ENCODE data around the gene SIPA1L3. TPM values are rescaled to one million over a fixed set of nuclear protein-coding genes. Genes with fewer than 3 reads are reported as not detected.

The SIPA1L3 gene
- total and polyA plus RNA-seq, 9 of the 15 experiments (the other 6 are each of a cell fraction or from before 2014, with no cell fraction given), result 0.01 to 6.1 (median 2.5) TPM

GRCh38 chr19:38243279-38243673, 336.3 kb downstream of the SIPA1L3 start:
- Histone ChIP-seq H3K79me2 (ENCODE audit: control insufficient read depth, insufficient read depth, low read length) (no peaks in the 10 kb centered on the region), H3K27ac (ENCODE audit: extremely low read depth, low read depth, low read length) (peak overlapping the region; percentile 61; the same call in 2 of the 3 replicates), H3K27me3 (ENCODE audit: control insufficient read depth in 2 of 2, insufficient read depth in 2 of 2, low read length in 2 of 2) (no peaks in the 10 kb centered on the region), H3K9me1 (ENCODE audit: control insufficient read depth, insufficient read depth, low read length) (no peaks in the 10 kb centered on the region), H3K9me3 (replicated peaks; ENCODE audit: control insufficient read depth, insufficient read depth, low read depth, low read length) (no peaks in the 10 kb centered on the region), H2AFZ (ENCODE audit: low read depth, low read length) (peak overlapping the region; percentile 95), H3K36me3 (ENCODE audit: control insufficient read depth, insufficient read depth, low read length) (no peaks in the 10 kb centered on the region), H3K9ac (ENCODE audit: insufficient read depth in 1 of 2, low read depth in 2 of 2, low read length in 2 of 2) (peak overlapping the region; percentile 57 to 90; a peak in 3 of 4 replicates), H3K4me2 (ENCODE audit: insufficient read depth, low read length) (peak overlapping the region; percentile 71; the same call in 1 of the 2 replicates), H4K20me1 (replicated peaks; ENCODE audit: control insufficient read depth, insufficient read depth, low read length) (no peaks in the 10 kb centered on the region), H3K4me3 (no peak overlapping the region), H3K4me1 (replicated peaks in 1 of 2; ENCODE audit: control insufficient read depth in 2 of 2, insufficient read depth in 2 of 2, low read length in 2 of 2) (peaks cover 7 to 26% of the 10 kb centered on the region in 2 experiments; a peak in 4 of 5 replicates)
- CTCF ChIA-PET (ENCODE audit: low intra/inter-chr PET ratio), result interaction anchor here (0.7 to 2.9 kb wide), 6 partner anchors 9 to 142 kb away, joined by 3 to 41 read pairs (median 4); partner anchors contain the start of genes CATSPERG and PSMD8
- POLR2A ChIA-PET, result interaction anchor here (0.7 to 1.0 kb wide), 3 partner anchors 7 to 125 kb away, joined by 3 to 5 read pairs (median 3); no protein-coding TSS in a partner anchor
- in situ Hi-C loops (cut with MboI) (loop anchor here (5.0 kb wide), 1 partner anchor 89 kb away; no protein-coding TSS in a partner anchor), intact Hi-C loops (cut with micrococcal nuclease) (loop anchor here (5.0 kb wide), 1 partner anchor 144 kb away; the partner anchor contains the start of genes GGN and SPRED3)
- DNase-seq (ENCODE audit: extremely low read depth in 1 of 4, low spot score in 3 of 4) (no peak), FAIRE-seq (no peak), ATAC-seq (no peak)
- TF ChIP-seq ZNF324 (CRISPR knock-in tag; IDR thresholded peaks at IDR 0.05), result no peak
- TF ChIP-seq KAT2B (IDR thresholded peaks at IDR 0.05; ENCODE audit: low read depth, low read length), result no peak
- TF ChIP-seq ERF (CRISPR knock-in tag; IDR thresholded peaks at IDR 0.05), result no peak
- TF ChIP-seq FIP1L1 (IDR thresholded peaks at IDR 0.05; ENCODE audit: low read depth, low read length, poor library complexity, severe bottlenecking), result no peak
- TF ChIP-seq ETS2 (tag; IDR thresholded peaks at IDR 0.05; ENCODE audit: borderline replicate concordance, poor library complexity, severe bottlenecking), result no peak
- TF ChIP-seq HDGF (IDR thresholded peaks at IDR 0.05), result no peak
- TF ChIP-seq ZNF384 (IDR thresholded peaks at IDR 0.05; ENCODE audit: low read depth, low read length), result peak; percentile 66
- no peak for TF ChIP-seq ZNF507 (tag; conservative IDR thresholded peaks at IDR 0.05)
- no TSS peak for BruUV-seq (replicated peaks)
- WGBS (ENCODE audit: insufficient coverage, low coverage, missing lambda C conversion rate), result 45% methylated on average over 15 of the region's 15 CpGs

Measured in K562 (cell line).